ENCODE measurements around the gene NCAPG2. TPM values are rescaled to one million over a fixed set of nuclear protein-coding genes. Genes with fewer than 3 reads are reported as not detected.

The NCAPG2 gene
- total and polyA plus RNA-seq, 2 donors (not counting 1 experiment from before 2014, with no cell fraction given), result 10.9 to 18.7 TPM

GRCh38 chr7:158684329-158684728 is 20.3 kb downstream of the NCAPG2 start:
- H3K9ac ChIP-seq (ENCODE audit: insufficient read depth, low read length), result no peak overlapping the region
- H3K36me3 ChIP-seq (ENCODE audit: control insufficient read depth, insufficient read depth, low read length), result peaks cover 8% of the 10 kb centered on the region
- TF ChIP-seq EZH2 (IDR thresholded peaks at IDR 0.05; ENCODE audit: low read length, missing control alignments) (no peak), CTCF (conservative IDR thresholded peaks at IDR 0.05 in 1 of 2, IDR thresholded peaks at IDR 0.05 in 1 of 2; ENCODE audit: low read depth in 1 of 2, low read length in 2 of 2) (no peak)
- H4K20me1 ChIP-seq (ENCODE audit: control insufficient read depth, extremely low read depth, insufficient read depth, low read length), result no peaks in the 10 kb centered on the region
- H3K79me2 ChIP-seq (ENCODE audit: control insufficient read depth, insufficient read depth, low read length), result no peaks in the 10 kb centered on the region
- H3K9me3 ChIP-seq (ENCODE audit: control insufficient read depth, insufficient read depth, low read depth, low read length), result no peaks in the 10 kb centered on the region
- H3K27ac ChIP-seq (ENCODE audit: insufficient read depth, low read length), result no peak overlapping the region
- no peaks in the 10 kb centered on the region for H3K27me3 ChIP-seq (ENCODE audit: control insufficient read depth, insufficient read depth, low read length)
- H3K4me1 ChIP-seq (ENCODE audit: control insufficient read depth, extremely low read depth, insufficient read depth, low read length), result peaks cover 13% of the 10 kb centered on the region
- H3K4me3 ChIP-seq (replicated peaks in 1 of 4; ENCODE audit: control extremely low read depth in 1 of 4, insufficient read depth in 1 of 4, low read depth in 3 of 4, low read length in 4 of 4), result no peak overlapping the region
- H2AFZ ChIP-seq (ENCODE audit: low read length), result no peak overlapping the region
- H3K4me2 ChIP-seq (ENCODE audit: extremely low read depth, insufficient read depth, low read length), result no peak overlapping the region
- peak; percentile 11 to 48 for DNase-seq (ENCODE audit: low read depth in 2 of 2)

- no peak overlapping the region for H3K4me3 ChIP-seq (replicated peaks in 1 of 4; ENCODE audit: control extremely low read depth in 1 of 4, insufficient read depth in 1 of 4, low read depth in 3 of 4, low read length in 4 of 4)
- H2AFZ ChIP-seq (ENCODE audit: low read length), result no peak overlapping the region
- no peaks in the 10 kb centered on the region for H3K27me3 ChIP-seq (ENCODE audit: control insufficient read depth, insufficient read depth, low read length)
- H3K9me3 ChIP-seq (ENCODE audit: control insufficient read depth, insufficient read depth, low read depth, low read length), result no peaks in the 10 kb centered on the region
- H4K20me1 ChIP-seq (ENCODE audit: control insufficient read depth, extremely low read depth, insufficient read depth, low read length), result no peaks in the 10 kb centered on the region
- DNase-seq (ENCODE audit: low read depth in 2 of 2), result peak; percentile 14 to 35
- peaks cover 13% of the 10 kb centered on the region for H3K4me1 ChIP-seq (ENCODE audit: control insufficient read depth, extremely low read depth, insufficient read depth, low read length)
- no peak overlapping the region for H3K4me2 ChIP-seq (ENCODE audit: extremely low read depth, insufficient read depth, low read length)
- H3K27ac ChIP-seq (ENCODE audit: insufficient read depth, low read length), result no peak overlapping the region
- TF ChIP-seq EZH2 (IDR thresholded peaks at IDR 0.05; ENCODE audit: low read length, missing control alignments) (no peak), CTCF (conservative IDR thresholded peaks at IDR 0.05 in 1 of 2, IDR thresholded peaks at IDR 0.05 in 1 of 2; ENCODE audit: low read depth in 1 of 2, low read length in 2 of 2) (no peak)
- H3K79me2 ChIP-seq (ENCODE audit: control insufficient read depth, insufficient read depth, low read length), result no peaks in the 10 kb centered on the region
- peaks cover 6% of the 10 kb centered on the region for H3K36me3 ChIP-seq (ENCODE audit: control insufficient read depth, insufficient read depth, low read length)
- H3K9ac ChIP-seq (ENCODE audit: insufficient read depth, low read length), result no peak overlapping the region
These were observed 21.1 kb downstream of the NCAPG2 start for GRCh38 chr7:158683541-158683940.

DNA sequence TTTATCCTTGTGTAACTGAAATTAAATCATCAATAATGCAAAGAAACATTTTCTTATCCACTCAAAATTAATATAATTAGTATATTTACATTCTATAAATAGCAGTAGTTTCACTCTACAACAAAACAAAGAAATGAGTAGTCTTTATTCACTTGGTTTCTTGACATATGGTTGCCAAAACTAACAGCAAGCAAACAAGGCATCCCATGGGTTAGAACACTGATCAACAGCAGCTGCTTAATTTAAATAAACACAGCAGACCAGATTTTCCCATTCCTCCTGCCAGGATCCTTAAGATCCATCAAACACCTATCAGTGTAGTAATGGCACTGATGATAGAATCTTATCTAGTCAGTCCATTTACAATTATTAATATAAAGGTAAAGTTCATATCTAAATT is 22.1 kb downstream of the NCAPG2 start:
- DNase-seq (ENCODE audit: low read depth in 2 of 2), result peak in 1 of 2 donors; percentile 27
- peaks cover 13% of the 10 kb centered on the region for H3K4me1 ChIP-seq (ENCODE audit: control insufficient read depth, extremely low read depth, insufficient read depth, low read length)
- H3K36me3 ChIP-seq (ENCODE audit: control insufficient read depth, insufficient read depth, low read length), result peaks cover 6% of the 10 kb centered on the region
- no peak overlapping the region for H3K9ac ChIP-seq (ENCODE audit: insufficient read depth, low read length)
- TF ChIP-seq EZH2 (IDR thresholded peaks at IDR 0.05; ENCODE audit: low read length, missing control alignments), result no peak
- TF ChIP-seq CTCF (conservative IDR thresholded peaks at IDR 0.05 in 1 of 2, IDR thresholded peaks at IDR 0.05 in 1 of 2; ENCODE audit: low read depth in 1 of 2, low read length in 2 of 2), result no peak
- H3K4me3 ChIP-seq (replicated peaks in 1 of 4; ENCODE audit: control extremely low read depth in 1 of 4, insufficient read depth in 1 of 4, low read depth in 3 of 4, low read length in 4 of 4), result no peak overlapping the region
- H3K9me3 ChIP-seq (ENCODE audit: control insufficient read depth, insufficient read depth, low read depth, low read length), result no peaks in the 10 kb centered on the region
- H3K79me2 ChIP-seq (ENCODE audit: control insufficient read depth, insufficient read depth, low read length), result no peaks in the 10 kb centered on the region
- no peak overlapping the region for H3K27ac ChIP-seq (ENCODE audit: insufficient read depth, low read length)
- H3K27me3 ChIP-seq (ENCODE audit: control insufficient read depth, insufficient read depth, low read length), result no peaks in the 10 kb centered on the region
- H2AFZ ChIP-seq (ENCODE audit: low read length), result no peak overlapping the region
- no peak overlapping the region for H3K4me2 ChIP-seq (ENCODE audit: extremely low read depth, insufficient read depth, low read length)
- no peaks in the 10 kb centered on the region for H4K20me1 ChIP-seq (ENCODE audit: control insufficient read depth, extremely low read depth, insufficient read depth, low read length)
